GM19025 (cell line): Measurements from ENCODE around the gene CTSV.
"Not testable (repeated sequence)": the region's sequence is repeated elsewhere in the genome, so short reads cannot be mapped to it uniquely, and the experiment has no call there.

ENCODE experiments used
- ATAC-seq: cut with Tn5 transposase; IDR thresholded peaks from one replicate; pipeline ENCODE4 v1.9.1; 2021; ENCODE audit warnings: mild to moderate bottlenecking, low read depth, moderate library complexity; ENCODE audit not compliant: unreplicated experiment

The CTSV gene

GRCh38 chr9:97045300-97045699 is 6.4 kb upstream of the CTSV start:
- no peak for ATAC-seq

GRCh38 chr9:97041898-97042297 is 3.0 kb upstream of the CTSV start:
- ATAC-seq = no peak

- ATAC-seq = no peak
Measured at GRCh38 chr9:97039514-97039860, 545 bp upstream of the CTSV start.

- ATAC-seq = not testable (repeated sequence)
Measured at GRCh38 chr9:97023505-97023904, 15.4 kb downstream of the CTSV start.

GRCh38 chr9:97013151-97014132 is 25.5 kb downstream of the CTSV start:
- ATAC-seq = peak; percentile 88

- peak; percentile 58 for ATAC-seq
Measured at GRCh38 chr9:97012617-97013016, 26.3 kb downstream of the CTSV start.

- not testable (repeated sequence) for ATAC-seq
Measured at GRCh38 chr9:97002195-97002594, 36.7 kb downstream of the CTSV start.

- ATAC-seq = not testable (repeated sequence)
Measured at GRCh38 chr9:97001338-97001737, 37.6 kb downstream of the CTSV start.

- ATAC-seq = not testable (repeated sequence)
Measured at GRCh38 chr9:97000139-97000787, 38.7 kb downstream of the CTSV start.

GRCh38 chr9:96999733-97000132 is 39.2 kb downstream of the CTSV start:
- not testable (repeated sequence) for ATAC-seq

- not testable (repeated sequence) for ATAC-seq
Measured at GRCh38 chr9:96997009-96997701, 41.8 kb downstream of the CTSV start.

- not testable (repeated sequence) for ATAC-seq
Measured at GRCh38 chr9:96994531-96995016, 44.4 kb downstream of the CTSV start.

GRCh38 chr9:96992303-96992702 is 46.6 kb downstream of the CTSV start:
- ATAC-seq = not testable (repeated sequence)

GRCh38 chr9:96989747-96990318 is 49.1 kb downstream of the CTSV start:
- not testable (repeated sequence) for ATAC-seq

- not testable (repeated sequence) for ATAC-seq
Measured at GRCh38 chr9:96984887-96985286, 54.1 kb downstream of the CTSV start.

- not testable (repeated sequence) for ATAC-seq
Measured at GRCh38 chr9:96984139-96984538, 54.8 kb downstream of the CTSV start.

- ATAC-seq = not testable (repeated sequence)
Measured at GRCh38 chr9:96983496-96984122, 55.3 kb downstream of the CTSV start.
